ENCODE measurements around the gene GMDS.

GMDS gene

GRCh38 chr6:1722801-1723200, 522.6 kb downstream of the GMDS start:
- no peak for DNase-seq

DNA sequence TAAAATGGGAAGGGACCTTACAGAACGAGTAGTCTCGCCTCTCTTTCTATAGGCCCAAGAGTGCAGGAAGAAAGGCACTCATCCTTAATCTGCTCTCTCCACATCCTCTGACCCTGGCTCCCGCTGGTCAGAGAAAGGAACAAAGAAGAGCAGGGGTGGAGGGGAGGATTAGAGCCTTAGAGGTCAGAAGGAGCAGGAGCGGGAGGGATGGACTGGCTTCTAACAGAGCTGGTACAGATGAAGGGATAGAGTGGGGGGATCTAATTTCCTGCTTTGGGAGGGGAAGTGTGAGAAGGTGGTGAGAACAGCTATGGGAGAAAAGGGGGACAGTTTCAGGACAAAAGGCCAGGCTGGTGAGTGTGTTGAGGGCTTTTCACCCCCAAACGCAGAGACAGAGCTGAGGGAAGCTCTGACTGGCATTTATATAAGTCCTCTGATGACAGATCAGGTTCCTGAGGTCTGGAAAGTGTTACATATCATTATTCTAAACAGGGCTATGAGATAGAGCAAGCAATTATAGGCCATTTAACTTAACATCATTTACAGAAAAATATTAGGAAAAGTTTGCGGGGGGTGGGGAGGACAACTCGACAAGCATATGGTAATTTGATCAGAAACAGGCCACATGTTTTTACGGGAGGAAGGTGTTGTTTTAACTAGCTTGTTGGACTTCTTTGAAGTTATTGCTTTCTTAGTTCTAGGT, 524.6 kb downstream of the GMDS start:
- no peak for DNase-seq

DNA sequence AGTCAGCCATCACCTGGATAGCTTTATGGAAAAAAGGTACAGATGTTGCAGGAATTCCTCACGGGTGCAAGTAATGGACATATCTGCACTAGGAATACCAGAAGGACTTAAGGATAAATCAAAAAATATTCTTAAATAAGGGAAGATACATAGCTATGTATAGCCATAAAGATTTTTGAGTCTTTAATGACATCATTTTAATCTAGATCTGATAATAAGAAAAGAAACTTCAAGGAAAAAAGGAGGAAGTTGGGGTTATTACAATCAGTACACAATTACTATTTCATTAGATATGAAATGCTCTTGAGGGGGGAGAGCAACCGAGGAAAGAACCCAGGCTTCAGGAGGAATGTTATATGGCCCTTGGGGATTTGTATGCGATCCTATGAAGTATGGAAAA, 525.5 kb downstream of the GMDS start:
- no peak for DNase-seq

- DNase-seq, result no peak
Measured at GRCh38 chr6:1716868-1717267, 528.5 kb downstream of the GMDS start.

DNA sequence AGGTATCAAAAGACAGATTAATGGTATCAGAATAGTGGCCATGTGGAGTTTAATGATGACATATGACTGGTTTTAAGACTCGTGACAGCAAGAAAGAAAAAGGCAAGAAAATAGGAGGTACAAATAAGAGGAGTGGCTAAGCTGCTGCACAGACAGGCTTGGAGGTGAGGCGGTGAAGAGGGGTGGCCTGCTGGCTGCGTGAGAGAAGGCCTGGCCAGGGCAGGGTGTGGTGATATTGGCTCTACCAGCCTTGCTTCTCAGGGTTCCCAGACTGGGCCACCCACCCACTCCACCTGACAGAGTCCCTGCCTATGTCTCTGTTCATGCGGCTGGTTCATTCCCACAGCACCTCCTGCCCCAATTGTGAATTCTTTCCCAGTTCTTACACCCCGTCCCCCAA, 529.0 kb downstream of the GMDS start:
- no peak for DNase-seq

GRCh38 chr6:1715336-1715735, 530.1 kb downstream of the GMDS start:
- no peak for DNase-seq

DNA sequence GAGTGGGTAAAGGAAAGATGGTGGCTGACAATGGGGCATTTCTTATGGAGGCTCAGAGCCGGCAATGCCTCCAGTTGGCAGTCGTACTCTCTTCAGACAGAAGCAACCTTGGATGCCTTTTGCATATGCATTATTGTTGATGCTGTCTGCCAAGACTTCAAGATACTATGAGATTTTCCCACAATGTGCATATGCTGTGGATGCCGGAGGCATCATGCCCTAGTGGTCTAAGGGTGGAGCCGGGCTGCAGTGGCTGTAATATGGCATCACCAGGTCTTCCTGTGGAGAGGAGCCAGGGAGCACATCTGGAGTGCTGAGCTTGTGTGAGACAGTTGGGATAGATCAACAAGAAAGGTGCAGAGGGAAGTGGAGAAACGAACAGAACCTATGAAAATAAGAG, 530.8 kb downstream of the GMDS start:
- no peak for DNase-seq

DNA sequence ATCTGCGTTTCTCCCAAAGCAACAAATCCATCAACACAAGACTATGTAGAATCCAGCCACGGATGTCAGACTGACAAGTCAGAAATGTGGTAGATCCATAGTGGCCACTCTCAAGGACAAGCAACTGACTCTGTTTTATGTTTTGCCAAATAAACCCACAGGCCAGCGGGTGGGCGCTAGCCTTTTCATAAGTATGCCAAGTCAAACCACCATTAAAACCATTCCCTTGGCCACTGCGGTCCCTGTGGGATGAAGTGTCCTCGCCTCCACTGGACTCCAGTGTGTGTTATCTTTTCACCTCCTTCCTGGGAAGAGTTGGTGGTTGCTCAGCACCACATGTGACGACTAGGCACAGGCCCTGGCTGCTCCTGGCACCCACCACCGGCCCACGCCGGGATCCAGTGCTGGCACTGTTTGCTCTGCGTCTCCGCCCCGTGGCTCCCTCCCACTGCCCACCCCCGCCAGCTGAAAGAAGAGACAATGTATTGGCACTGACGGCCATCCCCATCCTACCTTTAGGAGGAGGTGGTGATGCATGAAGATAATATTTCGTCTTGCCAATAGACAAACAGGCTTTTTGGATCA, 532.3 kb downstream of the GMDS start:
- DNase-seq, result no peak

DNA sequence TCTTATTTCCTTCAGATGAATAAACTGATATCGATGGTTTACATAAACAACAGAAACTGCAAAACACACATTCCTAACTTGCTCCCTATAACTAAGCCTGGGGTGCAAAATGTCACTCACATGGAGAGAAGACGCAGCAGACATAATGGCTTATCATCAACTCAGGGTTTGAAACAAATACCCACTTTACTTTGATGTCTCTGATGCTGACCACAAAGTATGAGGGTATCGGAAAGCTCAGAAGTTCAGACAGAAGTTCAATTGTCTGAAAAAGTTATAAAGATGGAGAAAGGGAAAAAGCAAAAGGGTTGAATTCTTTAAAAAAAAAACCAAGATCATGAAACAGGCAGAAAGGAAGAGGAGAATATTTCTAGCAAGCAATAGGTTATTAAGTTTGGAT, 533.0 kb downstream of the GMDS start:
- no peak for DNase-seq

- DNase-seq, result no peak
Measured at GRCh38 chr6:1711136-1711535, 534.3 kb downstream of the GMDS start.

- no peak for DNase-seq
Measured at GRCh38 chr6:1709234-1709641, 536.2 kb downstream of the GMDS start.

GRCh38 chr6:1708820-1709219, 536.6 kb downstream of the GMDS start:
- DNase-seq, result no peak

DNA sequence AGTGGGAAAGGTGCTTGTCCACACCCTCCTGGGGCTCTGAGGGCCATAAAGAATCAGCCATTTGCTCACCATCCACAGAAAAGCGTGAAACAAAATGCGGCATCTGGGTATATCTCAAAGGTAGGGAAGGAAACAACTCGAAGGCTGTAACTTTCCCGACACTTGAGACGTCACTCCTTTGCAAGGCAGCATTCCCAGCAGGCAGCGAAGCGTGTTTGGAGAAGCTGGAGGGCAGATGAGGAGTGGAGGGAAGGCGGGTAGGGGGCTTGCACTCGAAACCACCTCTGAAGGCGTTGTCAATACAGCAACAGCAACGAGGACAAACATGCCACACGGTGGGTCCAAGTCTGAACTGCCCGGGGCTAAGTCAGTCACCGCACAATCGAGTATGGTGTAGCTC, 537.3 kb downstream of the GMDS start:
- no peak for DNase-seq

DNA sequence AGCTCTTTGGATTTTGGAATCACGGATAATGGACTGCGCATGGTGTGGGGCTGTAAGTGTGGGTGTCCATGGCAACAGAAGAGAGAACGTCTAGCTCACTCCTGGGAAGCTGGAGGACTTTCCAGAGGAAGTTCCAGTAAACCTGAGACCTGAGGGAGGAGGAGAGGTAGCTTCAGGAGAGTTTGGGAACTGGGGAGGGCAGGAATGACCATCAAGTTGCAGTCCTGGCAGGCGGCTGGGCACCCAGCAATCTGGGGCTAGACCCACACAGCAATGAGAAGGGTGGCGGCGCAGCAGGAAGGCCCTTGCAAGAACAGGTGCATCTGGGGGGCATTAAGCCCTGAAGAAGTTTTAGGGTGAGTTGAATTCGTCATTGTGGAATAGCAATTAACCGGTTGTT, 539.8 kb downstream of the GMDS start:
- DNase-seq, result no peak

DNA sequence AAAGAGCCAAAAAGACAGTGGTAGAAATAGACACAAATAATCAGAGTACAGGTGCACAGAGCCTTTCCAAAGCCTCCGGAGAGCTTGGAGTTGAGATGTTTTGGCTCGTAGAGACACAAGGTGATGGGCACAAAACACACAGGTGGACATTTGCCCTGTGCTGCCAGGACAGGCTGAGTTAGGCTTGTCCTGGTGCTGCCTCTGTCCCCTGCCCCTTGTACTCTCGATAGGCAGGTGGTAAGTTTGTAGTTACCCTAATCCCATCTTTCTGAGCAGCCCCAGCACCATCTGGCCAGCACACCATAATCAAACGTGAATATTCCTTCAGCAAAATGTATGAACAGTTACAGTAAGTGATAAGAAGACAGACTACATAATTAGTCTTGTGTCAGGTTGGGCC, 540.2 kb downstream of the GMDS start:
- no peak for DNase-seq

- no peak for DNase-seq
Measured at GRCh38 chr6:1704711-1705110, 540.7 kb downstream of the GMDS start.

GRCh38 chr6:1703923-1704322, 541.5 kb downstream of the GMDS start:
- no peak for DNase-seq

GRCh38 chr6:1703091-1703855, 542.1 kb downstream of the GMDS start:
- DNase-seq, result no peak

DNA sequence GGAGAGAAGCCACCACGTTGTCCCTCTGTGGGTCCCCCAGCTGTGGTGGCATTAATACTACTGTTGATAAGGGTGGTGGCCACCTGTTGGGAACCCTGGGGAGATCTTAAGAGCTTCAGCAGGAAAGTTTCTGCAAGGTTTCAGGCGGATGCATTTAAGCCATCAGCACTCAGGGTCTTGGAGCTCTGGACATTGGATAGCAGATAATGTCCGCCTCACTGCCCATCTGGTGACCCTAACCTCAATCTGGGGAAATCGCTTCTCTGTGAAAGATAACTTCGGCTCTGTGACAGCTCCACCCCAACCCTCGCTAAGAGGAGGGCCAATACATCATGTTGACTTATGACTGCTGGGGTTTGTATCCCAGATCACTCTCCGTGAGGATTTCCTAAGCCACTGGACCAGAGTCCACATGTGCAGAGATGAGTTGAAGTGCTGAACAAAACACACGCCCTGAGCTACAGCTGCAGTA, 542.8 kb downstream of the GMDS start:
- DNase-seq, result no peak

GRCh38 chr6:1701668-1702353, 543.6 kb downstream of the GMDS start:
- DNase-seq, result no peak

GRCh38 chr6:1700278-1700967, 545.0 kb downstream of the GMDS start:
- no peak for DNase-seq

- no peak for DNase-seq
Measured at GRCh38 chr6:1698527-1698926, 546.9 kb downstream of the GMDS start.
